Fibroblast of lung (primary cell): Measurements from ENCODE around the gene PDLIM4. TPM values are rescaled to one million over a fixed set of nuclear protein-coding genes. Genes with fewer than 3 reads are reported as not detected.

ENCODE experiments used
- DNase-seq, 2 donors: peaks; one replicate each; pipeline versions ENCODE4 v3.0.0 to v3.0.0-alpha.2; 2010; ENCODE audit warnings: low read depth in 2 of 2
- H2AFZ ChIP-seq: 2 replicates; pipeline ENCODE4 v1.5.1; 2012; ENCODE audit warnings: low read length, control low read depth, inconsistent platforms
- H3K27ac ChIP-seq: 2 replicates; pipeline ENCODE4 v1.5.1; 2011; ENCODE audit warnings: low read length, control low read depth; ENCODE audit not compliant: insufficient read depth
- H3K27me3 ChIP-seq: 2 replicates; pipeline ENCODE4 v1.5.1; 2011; ENCODE audit warnings: mild to moderate bottlenecking, low read length; ENCODE audit not compliant: control insufficient read depth, insufficient read depth
- H3K36me3 ChIP-seq: 2 replicates; pipeline ENCODE4 v1.5.1; 2011; ENCODE audit warnings: low read length; ENCODE audit not compliant: control insufficient read depth, insufficient read depth
- H3K4me1 ChIP-seq: 2 replicates; pipeline ENCODE4 v1.5.1; 2011; ENCODE audit warnings: low read length; ENCODE audit not compliant: control insufficient read depth, insufficient read depth; ENCODE audit errors: extremely low read depth
- H3K4me2 ChIP-seq: 2 replicates; pipeline ENCODE4 v1.5.1; 2011; ENCODE audit warnings: low read length, control low read depth; ENCODE audit not compliant: insufficient read depth; ENCODE audit errors: extremely low read depth
- H3K4me3 ChIP-seq, 4 experiments: fragments of 200-600 bp in 1 of 4; sonication (generic) in 1 of 4; replicated peaks in 1 of 4; 2 replicates each; pipeline ENCODE4 v1.5.1; 2011 to 2016; ENCODE audit warnings: low read length in 4 of 4, low read depth in 3 of 4, mild to moderate bottlenecking in 3 of 4, control low read depth in 2 of 4, inconsistent platforms in 1 of 4, mixed read lengths in 1 of 4; ENCODE audit not compliant: insufficient read depth in 1 of 4; ENCODE audit errors: control extremely low read depth in 1 of 4
- H3K79me2 ChIP-seq: 2 replicates; pipeline ENCODE4 v1.5.1; 2012; ENCODE audit warnings: mild to moderate bottlenecking, low read length, inconsistent platforms; ENCODE audit not compliant: control insufficient read depth, insufficient read depth
- H3K9ac ChIP-seq: 2 replicates; pipeline ENCODE4 v1.5.1; 2011; ENCODE audit warnings: mild to moderate bottlenecking, low read length, control low read depth; ENCODE audit not compliant: insufficient read depth
- H3K9me3 ChIP-seq: 2 replicates; pipeline ENCODE4 v1.5.1; 2012; ENCODE audit warnings: low read depth, low read length; ENCODE audit not compliant: control insufficient read depth, insufficient read depth
- H4K20me1 ChIP-seq: 2 replicates; pipeline ENCODE4 v1.5.1; 2011; ENCODE audit warnings: low read length; ENCODE audit not compliant: control insufficient read depth, insufficient read depth; ENCODE audit errors: extremely low read depth
- EZH2 ChIP-seq: IDR thresholded peaks from 2 replicates; pipeline ENCODE4 v1.5.1; 2012; ENCODE audit warnings: low read length, control low read depth, mild to moderate bottlenecking; ENCODE audit errors: missing control alignments
- polyA plus RNA-seq, 2 donors: library from polyadenylated mRNA; depleted of rRNA in 1 of 2; stranded (reverse) in 1 of 2; unstranded in 1 of 2; fragments of >200 nt; gene quantifications; 2 replicates each; pipeline ENCODE4 v1.2.1, GENCODE V29; 2011 to 2012; ENCODE audit warnings: missing spikeins in 1 of 2
- total RNA-seq: library from RNA; depleted of rRNA; stranded (reverse); fragments of >200 nt; gene quantifications from 2 replicates; pipeline ENCODE4 v1.2.1, GENCODE V29; 2014
- TF ChIP-seq, protein P1 (sequence below), 2 donors: IDR thresholded peaks in 1 of 2; conservative IDR thresholded peaks in 1 of 2; 1 replicate in 1 of 2; 2 replicates in 1 of 2; pipeline ENCODE4 v1.5.1; 2011 to 2012; ENCODE audit warnings: low read length in 2 of 2, control low read depth in 1 of 2, inconsistent platforms in 1 of 2, low read depth in 1 of 2, mild to moderate bottlenecking in 1 of 2

The PDLIM4 gene
- total and polyA plus RNA-seq, 2 donors (not counting 1 experiment from before 2014, with no cell fraction given) = 10.7 to 67.2 TPM

DNA sequence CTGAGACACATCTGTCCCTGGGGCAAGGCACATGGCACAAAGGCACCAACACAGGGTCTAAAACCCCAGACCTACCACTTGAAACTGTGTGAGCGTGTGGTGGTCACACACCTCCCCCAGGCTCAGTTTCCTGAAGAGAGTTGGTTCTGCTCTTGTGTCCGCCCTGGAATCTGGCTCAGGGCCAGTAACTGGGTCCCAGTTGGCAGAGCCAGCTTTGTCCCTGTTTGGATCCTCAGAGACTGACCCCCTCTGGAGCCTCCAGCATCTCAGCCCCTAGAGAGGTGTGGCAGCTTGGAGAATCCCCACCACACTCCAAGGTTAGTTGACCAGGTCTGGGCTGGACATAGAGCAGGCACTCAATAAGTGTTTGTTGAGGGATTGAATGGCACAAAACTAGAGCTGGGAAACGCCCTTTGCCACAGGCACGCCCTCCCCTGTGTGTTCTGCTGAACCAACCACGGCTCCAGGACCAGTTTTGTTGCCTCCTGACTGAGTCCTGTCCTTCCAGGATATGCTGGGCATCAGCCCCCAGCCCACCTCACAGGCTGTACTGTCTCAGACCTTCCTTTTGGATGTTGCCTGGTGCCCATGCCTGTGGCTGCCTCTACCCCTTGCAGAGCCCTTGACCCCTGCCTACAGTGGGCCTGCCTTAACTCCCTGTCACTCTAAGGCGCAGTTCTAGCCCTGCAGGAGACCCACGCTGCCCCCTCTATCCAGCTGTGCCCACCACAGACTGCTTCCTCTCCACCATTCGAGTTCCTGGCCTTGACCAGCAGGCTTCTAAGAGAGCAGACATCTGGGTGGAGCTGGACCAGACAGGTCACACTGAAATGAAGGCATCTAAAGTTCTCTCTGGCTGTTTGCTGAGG, 3.8 kb upstream of the PDLIM4 start:
- no peak for TF ChIP-seq EZH2
- TF ChIP-seq, protein P1, sequence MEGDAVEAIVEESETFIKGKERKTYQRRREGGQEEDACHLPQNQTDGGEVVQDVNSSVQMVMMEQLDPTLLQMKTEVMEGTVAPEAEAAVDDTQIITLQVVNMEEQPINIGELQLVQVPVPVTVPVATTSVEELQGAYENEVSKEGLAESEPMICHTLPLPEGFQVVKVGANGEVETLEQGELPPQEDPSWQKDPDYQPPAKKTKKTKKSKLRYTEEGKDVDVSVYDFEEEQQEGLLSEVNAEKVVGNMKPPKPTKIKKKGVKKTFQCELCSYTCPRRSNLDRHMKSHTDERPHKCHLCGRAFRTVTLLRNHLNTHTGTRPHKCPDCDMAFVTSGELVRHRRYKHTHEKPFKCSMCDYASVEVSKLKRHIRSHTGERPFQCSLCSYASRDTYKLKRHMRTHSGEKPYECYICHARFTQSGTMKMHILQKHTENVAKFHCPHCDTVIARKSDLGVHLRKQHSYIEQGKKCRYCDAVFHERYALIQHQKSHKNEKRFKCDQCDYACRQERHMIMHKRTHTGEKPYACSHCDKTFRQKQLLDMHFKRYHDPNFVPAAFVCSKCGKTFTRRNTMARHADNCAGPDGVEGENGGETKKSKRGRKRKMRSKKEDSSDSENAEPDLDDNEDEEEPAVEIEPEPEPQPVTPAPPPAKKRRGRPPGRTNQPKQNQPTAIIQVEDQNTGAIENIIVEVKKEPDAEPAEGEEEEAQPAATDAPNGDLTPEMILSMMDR (conservative IDR thresholded peaks at IDR 0.05 in 1 of 2, IDR thresholded peaks at IDR 0.05 in 1 of 2; ENCODE audit: low read depth in 1 of 2, low read length in 2 of 2) = no peak
- H3K9me3 ChIP-seq = no peaks in the 10 kb centered on the region
- no peak overlapping the region for H3K27ac ChIP-seq

DNA sequence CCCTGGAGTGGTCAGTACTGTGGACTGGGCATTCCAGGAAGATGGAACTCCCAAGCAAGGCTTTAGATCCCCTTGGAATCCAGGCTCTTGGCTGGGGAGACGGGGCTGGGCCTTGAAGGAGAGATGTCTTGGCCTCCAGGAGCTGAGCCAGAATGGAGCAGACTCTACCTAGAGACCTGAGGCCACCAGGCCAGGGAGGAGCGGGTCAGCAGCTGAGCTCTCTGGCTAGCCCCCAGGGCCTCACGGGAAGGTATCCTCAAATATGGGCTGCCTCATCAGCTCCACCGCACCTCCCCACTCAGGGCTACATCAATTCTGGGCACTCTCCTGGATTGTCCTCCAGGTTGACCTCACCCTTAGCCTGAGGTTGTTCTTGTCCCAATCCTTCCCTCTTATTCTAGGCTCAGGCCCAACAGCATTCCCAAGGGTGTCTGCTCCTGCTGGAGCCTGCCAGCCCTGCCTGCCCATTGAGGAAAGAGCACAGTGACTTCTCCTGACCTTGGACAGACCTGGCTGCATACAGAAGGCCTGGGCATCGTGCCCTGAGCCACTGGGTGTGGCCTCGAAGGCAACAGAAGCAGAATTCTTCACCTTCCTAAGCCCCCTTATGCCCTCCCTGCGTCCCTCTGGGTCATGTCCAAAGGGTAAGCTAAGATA, 3.0 kb upstream of the PDLIM4 start:
- no peak for DNase-seq
- H2AFZ ChIP-seq = no peak overlapping the region
- no peaks in the 10 kb centered on the region for H3K36me3 ChIP-seq
- H3K79me2 ChIP-seq = no peaks in the 10 kb centered on the region
- H3K9ac ChIP-seq = no peak overlapping the region
- H3K9me3 ChIP-seq = no peaks in the 10 kb centered on the region
- no peak overlapping the region for H3K4me2 ChIP-seq
- no peak overlapping the region for H3K27ac ChIP-seq
- TF ChIP-seq, protein P1 (conservative IDR thresholded peaks at IDR 0.05 in 1 of 2, IDR thresholded peaks at IDR 0.05 in 1 of 2; ENCODE audit: low read depth in 1 of 2, low read length in 2 of 2) = no peak
- TF ChIP-seq EZH2 = no peak
- H3K4me3 ChIP-seq = no peak overlapping the region
- H4K20me1 ChIP-seq = no peaks in the 10 kb centered on the region
- no peaks in the 10 kb centered on the region for H3K27me3 ChIP-seq
- peaks cover 7% of the 10 kb centered on the region for H3K4me1 ChIP-seq

More for the DNA sequence above, 3.8 kb upstream of the PDLIM4 start:
- no peak overlapping the region for H2AFZ ChIP-seq
- H3K4me2 ChIP-seq = no peak overlapping the region
- H4K20me1 ChIP-seq = no peaks in the 10 kb centered on the region
- no peak overlapping the region for H3K4me3 ChIP-seq
- H3K27me3 ChIP-seq = no peaks in the 10 kb centered on the region
- no peak overlapping the region for H3K9ac ChIP-seq
- H3K79me2 ChIP-seq = no peaks in the 10 kb centered on the region
- no peaks in the 10 kb centered on the region for H3K36me3 ChIP-seq
- no peak for DNase-seq
- peaks cover under 1% of the 10 kb centered on the region for H3K4me1 ChIP-seq

GRCh38 chr5:132256086-132256782, 1.3 kb upstream of the PDLIM4 start:
- Histone ChIP-seq H2AFZ (no peak overlapping the region), H3K9me3 (no peaks in the 10 kb centered on the region)

More at GRCh38 chr5:132256086-132256782, 1.3 kb upstream of the PDLIM4 start:
- peaks cover 8% of the 10 kb centered on the region for H3K79me2 ChIP-seq
- H3K4me2 ChIP-seq = no peak overlapping the region
- H3K4me3 ChIP-seq = no peak overlapping the region
- no peaks in the 10 kb centered on the region for H3K36me3 ChIP-seq
- DNase-seq = no peak
- no peak for TF ChIP-seq EZH2
- TF ChIP-seq, protein P1 (conservative IDR thresholded peaks at IDR 0.05 in 1 of 2, IDR thresholded peaks at IDR 0.05 in 1 of 2; ENCODE audit: low read depth in 1 of 2, low read length in 2 of 2) = no peak
- H3K4me1 ChIP-seq = peaks cover 24% of the 10 kb centered on the region
- no peak overlapping the region for H3K27ac ChIP-seq
- H3K27me3 ChIP-seq = no peaks in the 10 kb centered on the region
- no peaks in the 10 kb centered on the region for H4K20me1 ChIP-seq
- H3K9ac ChIP-seq = no peak overlapping the region
